NCI-H1694 treated with DMSO at 0.1 percent for 48 hours (cell line): ENCODE results near the gene CCNF.

Experiments
- DNase-seq: peaks from one replicate; lab custom pipeline; 2025; lab: John Stamatoyannopoulos, UW

Gene CCNF

GRCh38 chr16:2457267-2457666, 28.0 kb downstream of the CCNF start:
- no peak for DNase-seq

GRCh38 chr16:2457946-2458345, 28.7 kb downstream of the CCNF start:
- DNase-seq, result no peak

- no peak for DNase-seq
These were observed 29.8 kb downstream of the CCNF start for GRCh38 chr16:2458887-2459646.

- DNase-seq, result peak; percentile 86
These were observed 30.6 kb downstream of the CCNF start, which contains the start of gene TEDC2 for GRCh38 chr16:2459647-2460390. Gene TEDC2, plus strand, starts transcription at chr16:2460109. Its CDS starts 36 bp downstream, at chr16:2460145.

GRCh38 chr16:2460391-2460713, 31.1 kb downstream of the CCNF start:
- no peak for DNase-seq

GRCh38 chr16:2460916-2461315, 31.7 kb downstream of the CCNF start:
- DNase-seq, result no peak

- no peak for DNase-seq
These were observed 33.0 kb downstream of the CCNF start for GRCh38 chr16:2462031-2462866.

- no peak for DNase-seq
These were observed 35.1 kb downstream of the CCNF start for GRCh38 chr16:2464333-2464732.

- no peak for DNase-seq
These were observed 36.6 kb downstream of the CCNF start for GRCh38 chr16:2465653-2466415.

GRCh38 chr16:2466667-2467527, 37.6 kb downstream of the CCNF start:
- DNase-seq, result no peak

- DNase-seq, result peak; percentile 59
These were observed 38.4 kb downstream of the CCNF start for GRCh38 chr16:2467528-2468232.

GRCh38 chr16:2468233-2468724, 39.0 kb downstream of the CCNF start:
- peak; percentile 86 for DNase-seq

GRCh38 chr16:2468725-2469398, 39.6 kb downstream of the CCNF start:
- DNase-seq, result peak; percentile 94

GRCh38 chr16:2469399-2470233, 40.4 kb downstream of the CCNF start:
- DNase-seq, result peak; percentile 39

GRCh38 chr16:2470234-2470601, 41.0 kb downstream of the CCNF start:
- no peak for DNase-seq

GRCh38 chr16:2470603-2471015, 41.4 kb downstream of the CCNF start:
- peak; percentile 76 for DNase-seq

GRCh38 chr16:2471016-2471652, 41.9 kb downstream of the CCNF start, which contains the start of gene NTN3:
Gene NTN3, plus strand, starts transcription at chr16:2471297. Its CDS starts 405 bp downstream, at chr16:2471702.
- peak; percentile 76 for DNase-seq
